ENCODE data around the gene STIMATE. TPM values are rescaled to one million over a fixed set of nuclear protein-coding genes. Genes with fewer than 3 reads are reported as not detected.

STIMATE gene
- polyA plus RNA-seq, 1 donor: 7.5 TPM

DNA sequence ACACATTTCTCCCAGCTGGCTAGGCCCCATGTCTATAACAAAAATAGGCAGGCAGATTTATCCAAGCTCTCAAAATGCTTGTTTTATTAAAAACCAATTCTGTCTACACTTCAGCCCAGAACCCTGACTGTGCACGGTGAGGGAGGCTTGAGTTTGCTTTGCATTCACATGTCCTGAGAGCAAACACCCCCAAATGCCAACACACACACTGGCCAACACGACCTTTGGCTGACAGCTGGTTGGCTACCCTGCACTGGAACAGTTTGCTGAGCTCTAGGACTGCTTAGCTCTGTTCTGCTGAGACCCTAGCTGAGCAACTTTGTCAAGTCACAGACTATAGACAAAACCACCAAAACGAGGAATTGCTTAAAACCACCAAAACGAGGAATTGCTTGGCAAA is 3.6 kb downstream of the STIMATE start:
- no peak for DNase-seq

DNA sequence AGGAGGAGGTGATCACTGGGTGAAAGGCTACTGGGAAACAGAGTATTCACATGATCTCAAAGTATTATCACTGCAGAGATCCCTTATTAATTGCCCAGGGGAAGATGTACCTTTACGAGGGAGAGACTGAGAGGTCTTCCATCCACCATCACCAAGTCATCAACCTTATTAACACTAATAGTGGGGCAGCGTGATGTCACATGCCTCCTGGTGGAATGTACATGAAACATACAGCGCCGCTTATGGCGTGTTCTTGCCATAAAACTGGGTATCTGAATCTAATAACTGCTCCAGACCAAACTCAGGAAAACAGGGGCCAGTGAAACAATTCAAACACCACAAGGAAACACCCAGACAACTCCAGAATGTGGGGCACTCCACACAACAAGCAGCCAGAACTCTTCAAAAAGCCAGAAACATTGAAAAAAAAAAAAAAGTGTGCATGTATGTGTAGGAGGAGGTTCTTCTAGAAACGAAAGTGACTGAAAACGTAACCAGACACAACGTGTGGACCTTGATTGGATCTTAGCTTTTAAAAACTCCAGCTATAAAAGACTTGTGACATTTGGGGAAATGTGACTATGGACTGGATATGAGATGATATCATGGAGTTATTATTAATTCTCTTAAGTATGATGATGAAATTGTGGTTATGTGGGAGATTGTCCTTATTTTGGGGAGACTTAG is 4.6 kb downstream of the STIMATE start:
- DNase-seq: no peak

DNA sequence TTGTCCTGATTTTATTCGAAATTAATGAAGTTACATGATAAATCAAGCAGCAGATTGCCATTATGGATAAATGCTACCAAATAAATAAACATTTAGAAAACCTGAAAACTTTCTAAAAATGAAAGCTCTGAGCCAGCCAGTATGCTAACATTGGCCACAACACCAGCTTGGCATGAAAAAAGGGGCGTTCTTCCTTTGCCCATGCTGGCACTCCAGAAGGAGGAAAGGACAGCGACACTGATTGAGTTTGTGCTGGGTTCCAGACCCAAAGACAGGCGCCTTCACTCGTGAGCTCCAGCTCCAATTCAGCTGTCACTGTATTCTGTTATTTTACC is 5.1 kb downstream of the STIMATE start:
- DNase-seq: no peak

DNA sequence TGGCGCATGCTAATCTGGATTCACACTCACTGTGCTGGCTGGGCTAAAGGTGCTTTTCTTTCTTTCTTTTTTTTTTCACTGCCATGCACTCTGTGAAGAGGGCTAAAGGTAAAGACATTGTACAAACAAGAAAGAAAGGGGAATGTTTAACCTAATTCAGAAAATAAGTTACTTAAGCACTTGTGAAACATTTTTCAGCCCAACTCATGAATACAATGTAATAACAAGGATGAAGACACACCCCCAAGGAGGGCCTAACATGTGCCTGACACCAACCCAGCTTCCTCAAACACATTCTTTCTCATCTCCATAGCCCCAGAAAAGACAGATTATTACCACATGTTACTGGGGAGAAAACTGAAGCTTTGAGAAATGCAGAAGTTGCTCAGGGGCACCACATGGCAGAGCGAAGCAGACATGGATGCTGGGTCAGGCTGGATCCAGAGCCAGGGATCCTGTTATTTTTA is 5.7 kb downstream of the STIMATE start:
- peak; percentile 14 for DNase-seq

DNA sequence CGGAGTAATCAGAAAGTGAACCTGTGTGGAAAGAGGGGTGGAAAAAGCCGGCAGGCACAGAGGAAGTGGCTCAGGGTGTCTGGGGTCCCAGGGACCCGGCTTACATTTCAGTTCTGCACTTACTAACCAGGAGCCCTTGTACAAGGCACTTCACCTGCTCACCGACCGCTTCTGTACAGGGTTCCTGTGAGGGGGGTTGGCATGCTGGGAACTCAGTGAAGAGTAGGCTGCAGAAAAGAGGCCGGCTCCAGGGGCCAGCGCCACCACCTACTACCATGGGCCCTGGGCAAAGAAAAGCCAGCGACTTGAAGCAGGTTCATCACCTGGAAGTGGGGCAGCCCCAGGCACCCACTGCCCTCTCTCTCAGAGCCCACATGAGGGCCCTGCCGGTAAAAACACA is 6.2 kb downstream of the STIMATE start:
- no peak for DNase-seq

DNA sequence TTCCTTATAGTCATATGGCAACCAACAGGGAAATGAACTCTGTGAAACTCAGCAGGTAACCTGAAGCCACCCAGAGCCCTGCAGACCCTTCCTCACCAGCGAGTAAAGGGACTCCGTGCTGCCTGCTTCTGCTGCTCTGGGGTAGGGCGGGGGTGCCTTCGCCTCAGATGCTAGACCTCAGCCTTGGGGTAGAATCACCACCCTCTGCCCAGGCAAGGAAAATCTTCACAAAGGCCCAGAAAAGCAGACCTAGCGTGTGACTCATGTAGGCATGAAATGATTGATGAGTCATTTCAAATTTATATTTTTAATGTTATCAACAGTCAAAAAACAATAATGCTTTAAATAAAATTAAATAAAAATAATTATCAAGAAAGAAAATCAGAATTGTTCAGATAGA is 6.6 kb downstream of the STIMATE start:
- DNase-seq: no peak

DNA sequence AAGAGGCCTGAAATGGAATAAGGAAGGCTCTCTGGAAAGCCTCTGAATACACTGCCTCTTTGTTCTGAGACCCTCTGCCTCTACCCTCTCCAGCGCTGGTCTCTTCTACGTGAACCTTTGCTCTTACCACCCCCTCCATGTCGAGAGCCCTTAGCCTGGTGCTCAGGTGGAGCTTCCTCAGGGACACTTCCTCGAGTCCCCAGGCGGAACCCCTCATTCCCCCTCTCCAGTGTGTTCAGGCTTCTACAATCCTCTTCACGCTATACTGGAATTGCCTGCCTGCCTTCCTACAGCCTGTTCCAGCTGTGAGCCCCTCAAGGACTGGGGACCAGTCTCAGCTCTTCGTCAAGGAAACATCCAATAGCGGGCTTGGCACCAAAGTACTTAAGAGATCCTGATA is 7.4 kb downstream of the STIMATE start:
- DNase-seq: no peak

DNA sequence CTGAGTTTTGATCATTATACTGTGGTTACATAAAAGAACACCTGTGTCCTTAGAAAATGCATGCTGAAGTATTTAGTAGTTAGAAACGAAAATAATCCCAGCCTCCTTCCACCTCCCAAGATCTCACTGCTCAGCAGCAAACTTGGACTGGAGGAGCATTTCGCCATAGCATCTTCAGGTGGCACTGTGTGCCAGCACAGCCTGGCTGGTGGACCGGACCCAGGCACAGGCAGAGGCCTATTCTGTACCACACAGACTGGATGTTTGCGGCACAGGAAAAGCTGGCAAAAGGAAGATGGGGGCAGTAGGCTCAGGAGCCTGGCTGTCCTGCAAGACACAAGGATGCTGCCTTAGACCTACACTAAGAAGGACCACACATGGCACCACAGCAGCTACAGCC is 10.2 kb downstream of the STIMATE start:
- no peak for DNase-seq

DNA sequence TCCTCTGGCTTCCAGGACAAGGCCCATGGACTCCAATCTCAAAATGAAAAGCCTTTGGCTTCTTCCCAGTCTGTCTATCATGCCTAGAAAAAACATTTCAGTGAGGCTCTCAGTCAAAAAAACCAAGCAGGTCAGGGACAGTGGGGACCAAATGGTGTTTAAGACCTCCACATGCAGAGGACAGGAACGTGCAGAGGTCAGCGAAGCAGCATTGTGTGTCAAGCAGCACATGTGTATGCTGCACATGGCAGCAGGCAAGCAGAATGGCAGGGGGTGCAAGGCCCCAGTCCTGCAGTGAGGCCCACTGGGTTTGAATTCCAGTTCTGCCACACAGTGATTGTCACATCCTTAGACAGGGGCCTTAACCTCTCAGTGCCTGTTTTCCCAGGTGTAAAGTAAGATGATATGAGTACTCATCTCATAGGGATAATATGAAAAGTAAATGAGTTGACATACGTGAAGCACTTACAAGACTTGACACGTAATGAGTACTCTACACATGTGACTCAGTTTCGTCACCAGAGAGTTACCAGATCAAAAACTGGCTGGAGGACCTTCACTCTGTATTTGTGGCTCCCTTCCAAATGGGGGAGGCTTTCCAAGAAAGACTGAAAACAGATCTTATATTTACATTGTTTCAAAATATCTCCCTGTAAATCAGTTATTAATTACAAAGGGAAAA is 11.2 kb downstream of the STIMATE start:
- no peak for DNase-seq

DNA sequence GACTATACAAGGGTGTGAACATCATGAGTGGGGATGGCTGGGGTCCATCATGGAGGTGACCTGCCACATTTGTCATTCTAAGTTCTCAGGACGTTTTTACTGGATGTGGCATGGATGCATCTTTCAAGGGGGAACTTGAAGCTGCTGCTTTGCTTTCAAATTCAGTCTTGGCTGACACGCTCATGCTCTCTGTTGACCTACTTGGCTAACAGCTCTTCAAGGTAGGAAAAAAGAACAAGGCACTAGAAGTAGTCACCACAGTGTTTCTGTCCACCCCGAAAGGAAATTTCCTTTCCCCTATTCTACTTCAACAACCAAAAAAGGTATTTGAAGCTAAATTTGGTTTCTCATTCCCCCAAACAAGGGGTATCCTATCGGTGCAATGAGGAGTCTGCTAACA is 15.0 kb downstream of the STIMATE start:
- DNase-seq: no peak

DNA sequence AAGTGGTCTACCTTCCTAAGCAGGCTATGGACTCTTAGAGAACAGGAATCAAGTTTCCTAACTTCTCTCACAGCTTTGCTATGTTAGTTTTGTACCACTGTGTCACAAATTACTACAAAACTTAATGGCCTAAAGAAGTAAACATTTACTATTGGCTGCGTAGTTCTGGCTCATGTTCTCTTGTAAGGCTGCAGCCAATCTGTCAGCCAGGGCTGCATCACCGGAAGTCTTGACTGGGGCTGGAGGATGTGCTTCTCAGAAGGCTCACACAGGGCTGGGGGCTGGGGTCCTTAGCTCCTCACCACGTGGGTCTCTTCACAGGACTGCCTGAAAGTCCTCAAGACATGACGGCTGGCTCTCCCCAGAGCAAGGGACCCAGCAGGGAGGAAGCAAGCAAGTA is 15.5 kb downstream of the STIMATE start:
- no peak for DNase-seq

DNA sequence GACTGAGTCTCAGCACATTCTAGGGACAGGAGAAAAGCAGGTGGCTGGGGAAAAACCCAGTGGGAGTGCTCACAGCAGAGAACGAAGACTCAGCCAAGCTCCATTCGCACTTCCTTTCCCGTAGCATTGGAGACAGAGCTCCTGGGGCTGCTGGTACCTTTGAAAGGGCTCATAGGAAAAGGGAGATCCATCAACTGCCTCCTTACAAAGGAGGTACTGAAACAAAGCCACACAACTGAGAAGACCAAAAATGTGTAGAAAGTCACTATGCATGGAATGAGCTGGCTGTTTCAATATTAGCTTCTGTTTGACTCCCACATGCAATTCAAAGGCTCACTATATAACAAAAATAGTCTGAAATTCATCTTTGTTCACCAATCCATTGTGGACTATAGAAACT is 16.9 kb downstream of the STIMATE start:
- DNase-seq: no peak

DNA sequence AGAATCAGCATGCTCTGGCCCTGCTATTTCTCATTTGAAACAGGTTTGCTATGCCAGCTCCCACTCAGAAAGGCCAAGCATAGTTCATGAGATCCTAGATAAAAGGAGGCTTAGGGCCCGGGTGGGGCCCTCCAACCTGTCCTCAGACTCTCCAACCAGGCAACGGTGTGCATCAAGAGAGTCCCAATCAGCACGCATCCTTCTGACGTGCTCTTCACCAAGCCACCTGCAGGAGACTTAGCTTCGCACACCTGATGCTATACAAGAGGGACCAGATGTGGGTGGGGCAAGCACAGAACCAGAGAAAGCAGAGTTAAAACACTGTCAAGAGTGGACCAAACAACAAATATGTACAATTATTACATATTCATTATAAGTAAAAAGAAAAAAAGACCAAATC is 17.3 kb downstream of the STIMATE start:
- no peak for DNase-seq

DNA sequence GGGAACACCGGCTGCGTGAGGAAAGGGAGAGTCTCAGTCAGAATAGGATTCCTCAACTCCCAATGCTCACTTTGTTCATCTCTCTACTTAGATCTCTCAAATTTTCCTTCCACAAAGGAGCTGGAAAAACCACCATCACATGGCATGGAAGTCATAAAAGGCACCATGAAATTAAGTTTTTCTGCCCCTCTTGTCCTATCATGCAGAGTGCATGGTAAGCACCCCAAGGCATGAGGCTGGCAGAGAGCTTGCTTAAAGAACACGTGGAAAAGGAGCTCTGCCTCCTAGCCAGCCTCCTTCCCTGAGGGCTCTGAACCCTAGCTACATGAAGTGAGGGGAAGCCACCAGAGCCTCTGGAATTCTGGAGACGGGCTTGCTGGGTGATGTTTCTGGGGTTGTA is 17.8 kb downstream of the STIMATE start:
- DNase-seq: no peak

DNA sequence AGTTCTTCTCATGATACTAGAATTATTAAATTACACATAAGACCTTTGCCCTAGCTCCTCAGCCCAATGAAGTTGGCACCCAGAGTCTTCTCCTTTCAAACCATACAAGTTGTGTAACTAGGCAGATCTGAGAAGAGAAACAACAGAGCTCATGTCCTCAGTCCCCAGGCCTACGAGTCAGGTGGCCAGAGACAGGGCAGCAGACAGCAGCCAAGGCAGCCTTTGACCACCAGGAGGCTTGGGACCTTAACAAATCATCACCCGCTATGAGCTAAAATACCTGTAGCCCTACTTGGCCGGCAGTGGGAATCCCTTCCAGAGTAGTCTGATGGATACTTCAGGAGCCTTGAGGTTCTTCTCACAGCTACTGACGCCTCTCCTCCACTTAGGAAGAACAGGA is 18.3 kb downstream of the STIMATE start:
- DNase-seq: no peak

DNA sequence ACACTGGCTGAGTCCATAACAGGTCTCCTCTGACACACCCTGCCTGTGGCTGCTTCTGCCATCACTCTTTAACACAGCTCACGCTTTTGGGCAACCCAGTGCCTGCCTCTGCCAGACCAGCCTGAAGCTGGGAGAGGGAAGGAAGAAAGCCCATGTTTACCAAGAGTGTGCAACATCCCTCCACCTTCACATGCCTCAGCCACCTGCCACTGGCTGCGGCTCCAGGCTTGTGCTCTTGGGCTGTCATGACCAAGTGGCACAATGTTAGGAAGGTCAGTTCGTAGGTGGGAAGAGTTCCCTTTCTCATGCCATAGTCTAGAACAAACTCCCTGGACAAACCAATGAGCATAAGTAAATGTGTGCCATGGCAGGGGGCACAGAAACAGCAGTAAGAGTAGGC is 20.3 kb downstream of the STIMATE start:
- no peak for DNase-seq

DNA sequence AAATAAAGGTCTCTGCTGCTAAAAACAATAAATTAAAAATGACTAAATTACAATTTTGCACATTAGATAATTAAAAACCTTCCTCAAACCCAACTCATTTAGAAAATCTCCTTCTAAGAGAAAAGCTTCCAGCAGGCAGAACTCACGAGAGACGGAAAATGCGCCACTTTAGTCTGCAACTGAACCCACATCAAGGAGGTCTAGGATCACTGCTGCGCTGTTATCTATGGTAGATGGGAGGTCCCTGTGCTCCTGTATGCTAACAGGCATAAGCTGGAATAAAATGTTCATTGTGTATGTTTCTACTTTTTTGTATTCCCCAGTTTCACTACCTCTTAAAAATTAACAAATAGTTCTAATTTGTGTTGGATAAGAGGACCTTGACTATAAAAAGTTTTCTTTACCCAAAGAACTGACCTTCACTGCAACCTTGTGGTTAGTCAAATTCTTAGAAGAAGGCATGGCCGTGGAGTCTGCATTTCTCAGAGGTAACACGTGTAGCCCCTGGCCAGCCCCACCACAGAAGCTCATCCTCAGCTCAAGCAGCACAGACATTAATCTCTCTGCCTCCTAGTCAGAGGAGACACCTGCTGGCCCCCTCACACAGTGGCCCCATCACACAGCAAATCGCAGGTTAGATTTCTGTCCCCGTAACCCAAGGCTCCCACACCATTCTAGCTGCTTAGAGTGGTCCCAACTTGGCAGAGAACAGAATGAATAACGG is 22.3 kb downstream of the STIMATE start:
- DNase-seq: no peak

DNA sequence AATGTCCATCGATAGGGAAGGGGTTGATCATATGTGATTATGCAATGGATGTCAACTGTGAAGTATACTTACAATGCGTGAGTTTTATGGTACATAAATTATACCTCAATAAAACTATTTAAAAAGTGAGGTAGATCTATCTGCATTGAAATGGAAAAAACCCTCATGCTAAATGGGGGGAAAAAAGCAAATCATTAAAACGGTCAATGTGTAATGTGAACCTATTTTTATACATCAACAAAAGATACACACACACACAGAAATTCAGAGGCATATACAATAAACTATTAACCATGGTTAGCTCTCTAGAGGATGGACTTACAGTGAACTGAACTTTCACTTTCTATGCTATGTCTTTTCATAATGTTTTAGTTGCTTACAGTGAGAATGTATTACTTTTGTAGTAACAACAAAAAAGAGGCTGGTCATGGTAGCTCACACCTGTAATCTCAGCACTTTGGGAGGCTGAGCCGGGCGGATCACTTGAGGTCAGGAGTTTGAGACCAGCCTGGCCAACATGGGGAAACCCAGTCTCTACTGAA is 23.1 kb downstream of the STIMATE start:
- no peak for DNase-seq

DNA sequence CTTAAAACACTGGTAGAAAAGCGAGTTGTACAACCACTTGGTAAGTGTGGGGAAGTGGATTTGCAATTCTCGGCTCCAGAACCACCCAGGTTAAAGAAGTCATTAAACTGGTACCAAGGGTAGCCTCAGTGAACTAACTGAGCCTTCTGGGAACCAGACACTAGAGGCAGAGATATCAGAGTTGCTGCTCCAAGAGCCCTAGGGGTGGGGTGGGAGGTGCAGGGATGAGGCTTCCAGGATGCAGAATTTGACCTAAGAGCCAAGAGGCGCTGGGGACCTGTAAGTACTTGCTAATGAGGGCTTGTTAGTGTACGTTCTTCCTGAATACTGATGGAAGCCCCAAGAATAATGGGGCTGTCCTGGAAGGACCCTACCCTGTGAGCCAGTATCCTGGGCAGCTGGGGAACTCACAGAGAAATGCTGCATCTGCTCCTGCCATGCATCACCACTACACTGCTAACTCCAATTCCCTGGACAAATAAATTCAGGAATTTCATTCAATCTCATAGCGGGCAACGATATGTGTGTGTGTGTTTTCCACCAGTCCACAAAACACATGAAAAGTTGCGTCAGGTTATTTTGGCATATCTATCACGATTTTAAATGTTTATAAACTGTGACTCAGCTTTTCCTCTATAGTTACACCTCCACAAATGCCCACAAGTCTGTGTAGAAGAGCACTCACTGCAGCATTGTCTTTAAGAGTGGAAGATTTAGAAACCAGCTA is 23.8 kb downstream of the STIMATE start:
- DNase-seq: no peak

DNA sequence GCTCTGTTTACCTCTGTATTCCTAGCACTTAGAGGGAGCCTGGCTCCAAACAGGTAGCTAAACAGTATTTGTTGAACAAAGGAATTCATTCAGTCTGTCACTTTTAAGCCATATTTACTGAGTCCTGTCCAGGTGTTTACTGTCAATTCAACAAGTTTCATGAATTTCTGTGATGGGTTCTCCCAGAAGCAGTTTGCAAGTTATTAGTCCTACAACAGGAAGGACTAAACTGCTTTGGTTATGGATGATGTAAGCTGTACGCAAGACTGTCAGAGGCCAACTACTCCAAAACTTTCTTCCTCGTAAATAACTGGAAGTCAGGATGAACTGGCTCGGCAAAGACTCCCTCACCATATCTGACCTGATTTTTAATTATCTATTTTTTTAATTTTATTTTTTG is 25.1 kb downstream of the STIMATE start:
- DNase-seq: no peak

DNA sequence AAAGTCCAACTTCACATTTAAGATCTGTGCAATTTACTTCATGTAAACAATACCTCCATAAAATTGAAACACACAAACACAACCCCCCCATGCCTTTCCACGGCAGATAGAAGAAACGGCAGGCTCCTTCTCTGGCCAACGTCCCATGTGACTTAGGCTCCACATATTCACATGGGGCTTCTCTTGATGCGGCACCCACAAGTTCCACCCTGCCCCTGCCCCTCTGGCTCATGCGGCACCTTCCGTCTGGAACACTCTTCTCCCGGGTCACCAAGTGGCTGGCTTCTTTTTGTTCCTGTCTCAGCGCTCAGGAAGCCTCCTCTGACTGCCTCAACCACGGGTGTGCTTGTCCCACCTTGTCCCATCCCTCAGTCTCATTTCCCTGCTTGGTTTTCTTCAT is 25.6 kb downstream of the STIMATE start:
- DNase-seq: no peak

DNA sequence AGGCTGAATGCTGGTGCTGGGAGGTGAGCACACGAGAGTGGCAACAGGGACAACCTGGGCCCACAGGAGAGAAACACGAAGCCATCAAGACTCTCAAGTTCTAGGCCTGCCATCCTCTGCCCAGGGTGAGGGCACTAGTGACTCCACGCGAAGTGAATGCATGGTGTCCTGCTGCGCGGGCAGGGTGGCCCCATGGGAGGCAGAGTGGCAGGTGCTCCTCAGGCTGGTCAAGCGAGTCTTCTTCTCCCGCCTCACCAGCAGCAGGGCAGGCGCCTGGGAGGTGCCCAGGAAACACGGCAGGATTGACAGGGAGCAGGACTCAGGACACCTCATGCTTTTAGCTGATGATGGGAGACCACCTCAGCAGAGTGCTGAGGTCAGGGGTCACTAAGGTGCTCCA is 26.9 kb downstream of the STIMATE start:
- no peak for DNase-seq

DNA sequence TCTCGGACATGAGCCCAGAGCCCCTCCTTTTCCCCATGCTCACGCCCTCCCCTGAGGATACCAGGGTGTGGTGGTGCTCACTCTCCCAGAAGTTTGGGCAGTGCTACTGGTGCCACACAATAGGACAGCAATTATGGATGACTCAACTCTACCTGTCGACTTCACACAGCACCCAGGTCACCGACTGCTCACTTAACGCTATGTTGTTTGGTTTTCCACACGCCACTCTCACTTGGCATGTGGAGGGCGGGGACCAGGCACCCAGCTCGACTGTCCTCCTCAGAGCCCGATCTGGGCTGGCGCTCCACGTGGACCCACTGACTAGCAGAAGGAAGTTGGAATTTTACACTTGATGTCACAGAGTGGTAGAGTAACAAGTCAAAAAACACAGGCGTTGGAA is 30.9 kb downstream of the STIMATE start:
- no peak for DNase-seq
